ENCODE results near the gene ST8SIA5.

- no peak for TF ChIP-seq POLR2A (IDR thresholded peaks at IDR 0.05; ENCODE audit: low read depth, low read length)
- no peak for TF ChIP-seq EZH2 (IDR thresholded peaks at IDR 0.05; ENCODE audit: borderline replicate concordance, low read depth, low read length, severe bottlenecking)
- TF ChIP-seq CTCF (IDR thresholded peaks at IDR 0.05; ENCODE audit: extremely low read depth in 1 of 2, insufficient read depth in 1 of 2, low read depth in 1 of 2, low read length in 2 of 2): no peak
- TF ChIP-seq MAX (IDR thresholded peaks at IDR 0.05; ENCODE audit: insufficient read depth, insufficient read length): no peak
- no peak for TF ChIP-seq POLR2AphosphoS5 (IDR thresholded peaks at IDR 0.05; ENCODE audit: insufficient read depth, low read depth, low read length)
- no peak for TF ChIP-seq MYC (IDR thresholded peaks at IDR 0.05; ENCODE audit: low read depth, low read length)
- no peak for TF ChIP-seq JUN (IDR thresholded peaks at IDR 0.05; ENCODE audit: borderline replicate concordance, insufficient read depth, insufficient read length, low read depth)
- no peak for TF ChIP-seq FOS (IDR thresholded peaks at IDR 0.05; ENCODE audit: borderline replicate concordance, insufficient read depth, low read length)
- no peak for TF ChIP-seq GATA2 (IDR thresholded peaks at IDR 0.05; ENCODE audit: insufficient read depth, insufficient read length, low read depth, low read length)
These were observed 20.7 kb downstream of the ST8SIA5 start for GRCh38 chr18:46736135-46736534.

All from endothelial cell of umbilical vein (primary cell).